KOPT-K1 (cell line): Measurements from ENCODE around the gene LRRC27.
"Not testable (repeated sequence)": the region's sequence is repeated elsewhere in the genome, so short reads cannot be mapped to it uniquely, and the experiment has no call there.

Experiments used
- H3K27ac ChIP-seq: fragments of 200-600 bp; sonication (generic); 2 replicates; pipeline ENCODE4 v1.5.1; 2016; ENCODE audit warnings: antibody characterized with exemption, mild to moderate bottlenecking, low read depth, low read length; ENCODE audit not compliant: poor library complexity, severe bottlenecking
- H3K36me3 ChIP-seq: fragments of 200-600 bp; sonication (generic); 2 replicates; pipeline ENCODE4 v1.5.1; 2017; ENCODE audit warnings: antibody characterized with exemption, mild to moderate bottlenecking, low read length, moderate library complexity; ENCODE audit not compliant: insufficient read depth
- H3K9me3 ChIP-seq: fragments of 200-600 bp; sonication (generic); 2 replicates; pipeline ENCODE4 v1.5.1; 2017; ENCODE audit warnings: antibody characterized with exemption, low read length, mild to moderate bottlenecking; ENCODE audit not compliant: insufficient read depth, poor library complexity, severe bottlenecking

The LRRC27 gene

DNA sequence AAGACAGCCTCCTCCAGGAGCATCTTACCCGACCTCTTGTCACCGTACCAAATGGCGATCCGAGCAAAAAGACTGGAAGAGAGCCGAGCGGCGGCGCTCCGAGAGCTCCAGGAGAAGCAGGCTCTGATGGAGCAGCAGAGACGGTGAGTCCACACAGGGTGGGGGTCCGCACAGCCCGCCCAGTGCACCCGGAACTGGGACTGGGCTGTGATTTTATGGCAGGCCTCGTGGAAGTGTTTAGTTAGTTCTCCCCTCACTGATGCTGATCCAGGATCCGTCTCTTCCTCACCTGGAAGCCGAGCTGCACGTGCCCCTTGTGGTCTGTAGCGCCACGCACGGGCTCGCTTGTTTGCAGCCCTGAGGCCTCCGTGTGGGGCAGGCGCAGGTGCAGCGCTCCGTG lies 19.6 kb downstream of the LRRC27 start:
- H3K27ac ChIP-seq, result no peak overlapping the region
- H3K9me3 ChIP-seq, result no peaks in the 10 kb centered on the region

DNA sequence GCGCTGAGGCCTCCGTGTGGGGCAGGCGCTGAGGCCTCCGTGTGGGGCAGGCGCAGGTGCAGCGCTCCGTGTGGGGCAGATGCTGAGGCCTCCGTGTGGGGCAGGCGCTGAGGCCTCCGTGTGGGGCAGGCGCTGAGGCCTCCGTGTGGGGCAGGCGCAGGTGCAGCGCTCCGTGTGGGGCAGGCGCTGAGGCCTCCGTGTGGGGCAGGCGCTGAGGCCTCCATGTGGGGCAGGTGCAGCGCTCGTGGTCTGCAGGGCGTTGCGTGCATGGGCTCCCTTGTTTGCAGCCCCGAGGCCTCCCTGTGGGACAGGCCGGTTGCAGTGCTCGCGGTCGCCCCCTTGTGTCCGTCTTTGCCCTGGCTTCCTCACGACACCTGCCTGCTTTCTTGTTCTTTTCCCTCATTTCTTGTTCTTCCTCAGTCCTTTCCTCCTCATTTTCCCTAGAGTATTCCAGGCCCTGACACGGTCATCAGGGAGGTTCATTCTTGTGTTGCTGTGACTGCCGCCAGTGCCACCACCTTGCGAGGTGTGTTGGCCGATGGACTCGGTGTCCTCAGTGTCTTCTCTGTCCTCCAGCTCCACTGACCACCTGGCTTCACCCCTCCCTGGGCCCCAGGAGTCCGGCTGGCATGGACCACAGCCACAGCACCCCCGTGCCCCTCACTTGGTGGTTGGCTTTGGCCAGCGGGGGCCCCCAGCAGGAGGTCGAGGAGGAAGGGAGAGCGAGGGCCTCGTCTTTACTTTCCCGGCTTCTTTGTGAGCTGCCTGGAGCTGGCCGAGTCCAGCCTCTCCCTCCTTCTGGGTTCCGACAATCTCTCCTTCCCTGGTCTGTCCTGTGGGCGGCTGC lies 20.7 kb downstream of the LRRC27 start:
- not testable (repeated sequence) for H3K27ac ChIP-seq, H3K9me3 ChIP-seq, H3K36me3 ChIP-seq

More for the DNA sequence above, 19.6 kb downstream of the LRRC27 start:
- H3K36me3 ChIP-seq, result no peaks in the 10 kb centered on the region

DNA sequence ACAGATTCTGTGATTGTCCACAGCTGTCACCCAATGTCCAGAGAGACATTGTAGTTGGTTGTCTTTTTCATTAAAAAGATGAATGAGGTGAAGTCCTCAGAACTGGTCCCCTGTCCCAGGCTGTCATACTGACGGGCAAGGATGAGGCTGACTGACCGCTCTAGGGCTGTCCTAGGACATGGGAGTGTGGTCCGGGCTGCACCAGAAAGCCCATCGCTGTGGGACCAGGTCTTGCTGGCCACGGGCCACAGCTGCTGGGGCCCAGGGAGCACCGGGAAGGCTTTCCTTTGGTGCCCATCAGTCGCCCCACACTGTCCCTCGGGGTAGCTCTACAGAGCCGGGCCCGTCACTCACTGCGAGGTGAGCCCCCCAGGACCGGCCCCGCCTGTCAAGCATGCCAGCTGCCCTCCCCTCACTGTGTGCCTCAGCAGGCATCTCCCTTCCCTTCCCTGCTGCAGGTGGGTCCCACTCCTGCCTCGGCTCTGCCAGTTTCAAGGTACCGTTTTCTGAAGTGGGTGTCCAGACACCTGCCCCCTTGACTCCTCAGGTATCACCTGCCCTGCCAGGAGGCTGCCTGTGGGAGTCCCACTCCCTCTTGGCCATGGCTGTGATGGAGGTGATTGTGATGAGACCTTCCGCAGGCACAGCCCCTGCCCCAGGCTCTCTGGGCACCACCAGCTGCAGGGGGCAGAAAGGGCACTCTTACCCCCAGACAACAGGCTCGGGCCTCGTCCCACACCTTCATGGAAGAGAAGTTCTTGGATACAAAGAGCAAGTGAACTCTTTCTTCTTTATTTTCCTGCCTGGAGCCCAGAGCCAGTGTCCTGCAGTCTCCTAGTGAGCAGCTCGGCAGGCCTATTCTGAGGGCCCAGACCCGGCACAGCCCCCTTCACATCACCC lies 21.7 kb downstream of the LRRC27 start:
- Histone ChIP-seq H3K27ac (no peak overlapping the region), H3K36me3 (no peaks in the 10 kb centered on the region), H3K9me3 (no peaks in the 10 kb centered on the region)

DNA sequence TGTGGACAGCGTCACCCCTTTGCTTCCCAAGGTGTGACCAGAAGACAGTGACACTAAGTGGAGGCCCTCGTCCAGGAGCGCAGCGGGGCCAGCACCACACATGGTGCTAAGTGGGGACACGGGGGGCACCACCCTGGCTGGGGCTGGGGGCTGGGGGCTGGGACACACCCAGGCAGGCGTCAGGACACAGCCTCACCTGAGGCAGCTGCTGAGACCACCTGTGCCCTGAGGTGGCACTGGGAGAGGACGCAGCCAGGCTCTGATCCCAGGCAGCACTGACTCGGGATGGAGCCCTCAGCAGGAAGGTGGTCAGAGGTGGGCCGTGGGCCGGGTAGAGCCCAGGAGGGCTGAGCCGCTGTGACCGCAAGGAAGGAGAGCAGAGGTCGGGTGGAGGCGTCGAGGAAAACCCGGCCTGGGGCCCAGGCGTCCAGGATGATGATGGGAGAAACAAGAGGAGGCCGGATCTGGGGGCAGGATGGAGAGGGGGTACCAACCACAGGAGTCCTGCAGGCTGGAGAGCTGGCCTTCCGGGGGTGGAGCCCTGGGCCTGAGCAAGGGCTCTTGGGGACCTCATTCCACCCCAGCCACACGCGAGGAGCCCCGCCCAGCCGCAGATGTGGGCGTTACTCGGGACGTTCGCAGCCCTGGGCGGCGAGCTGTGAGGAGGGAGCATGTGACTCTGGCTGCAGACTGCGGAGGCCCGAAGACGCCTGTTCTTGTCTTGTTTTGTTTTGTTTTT lies 22.5 kb downstream of the LRRC27 start:
- Histone ChIP-seq H3K9me3 (no peaks in the 10 kb centered on the region), H3K36me3 (no peaks in the 10 kb centered on the region), H3K27ac (no peak overlapping the region)

DNA sequence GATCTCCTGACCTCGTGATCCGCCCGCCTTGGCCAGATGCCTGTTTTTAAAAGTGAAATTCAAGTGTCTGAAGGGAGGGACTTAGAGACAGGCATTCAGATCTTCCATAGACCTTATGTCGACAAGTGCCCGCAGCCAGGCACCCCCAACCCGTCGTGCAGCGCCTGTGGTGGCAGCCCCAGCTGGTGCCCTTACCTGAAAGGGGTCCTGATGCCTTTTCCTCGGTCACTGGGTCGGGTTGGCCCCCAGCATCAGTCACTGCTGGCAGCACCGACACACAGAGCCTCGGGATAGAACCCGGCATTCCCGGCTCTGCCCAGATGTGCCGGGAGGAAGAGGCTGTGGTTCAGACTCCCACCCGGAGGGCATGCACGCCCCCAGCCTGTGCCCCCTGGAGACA lies 23.3 kb downstream of the LRRC27 start:
- Histone ChIP-seq H3K36me3 (no peaks in the 10 kb centered on the region), H3K9me3 (no peaks in the 10 kb centered on the region), H3K27ac (no peak overlapping the region)

DNA sequence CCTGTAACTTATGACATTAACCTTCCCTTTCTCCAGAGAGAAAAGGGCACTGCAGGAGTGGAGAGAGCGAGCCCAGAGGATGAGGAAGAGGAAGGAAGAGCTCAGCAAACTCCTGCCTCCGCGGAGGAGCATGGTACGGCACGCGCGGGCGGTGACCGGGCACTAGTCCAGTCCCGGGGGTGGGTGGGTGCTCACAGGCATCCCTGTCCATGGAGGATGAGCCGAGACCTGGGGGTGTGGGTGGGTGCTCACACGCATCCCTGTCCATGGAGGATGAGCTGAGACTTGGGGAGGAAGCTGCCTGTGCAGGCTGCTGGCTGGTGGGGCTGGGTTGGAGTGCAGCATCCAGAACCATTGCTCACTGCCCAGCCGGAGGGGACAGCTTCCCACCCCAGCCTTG lies 23.8 kb downstream of the LRRC27 start:
- no peaks in the 10 kb centered on the region for H3K36me3 ChIP-seq
- H3K9me3 ChIP-seq, result no peaks in the 10 kb centered on the region
- H3K27ac ChIP-seq, result no peak overlapping the region

DNA sequence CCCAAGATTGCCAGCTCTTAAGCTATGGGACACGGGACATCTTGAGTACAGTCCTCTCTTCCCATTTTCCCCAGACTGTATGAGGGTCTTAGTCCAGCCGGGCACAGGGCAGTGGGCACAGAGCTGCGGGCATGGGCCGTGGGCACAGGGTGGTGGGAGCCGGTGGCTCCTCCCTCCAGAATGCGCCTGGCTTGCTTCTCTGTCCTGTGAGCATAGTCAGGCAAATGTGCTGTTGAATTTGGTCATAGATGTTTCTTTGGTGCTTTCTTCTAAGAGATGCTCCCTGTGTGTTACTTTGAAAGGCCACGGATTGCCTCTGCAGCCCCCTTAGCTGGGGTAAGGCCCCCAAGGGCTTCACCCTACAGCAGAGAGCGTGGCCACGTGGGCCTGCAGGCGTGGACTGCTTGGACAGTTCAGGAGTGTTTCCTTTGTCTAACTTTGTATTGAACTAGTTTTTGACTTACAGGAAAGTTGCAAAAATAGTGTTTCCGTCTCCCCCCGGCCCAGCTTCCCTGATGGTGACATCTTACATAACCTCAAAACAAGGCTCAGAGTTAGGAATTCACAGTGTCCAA lies 24.7 kb downstream of the LRRC27 start:
- no peak overlapping the region for H3K27ac ChIP-seq
- H3K9me3 ChIP-seq, result no peaks in the 10 kb centered on the region
- no peaks in the 10 kb centered on the region for H3K36me3 ChIP-seq

DNA sequence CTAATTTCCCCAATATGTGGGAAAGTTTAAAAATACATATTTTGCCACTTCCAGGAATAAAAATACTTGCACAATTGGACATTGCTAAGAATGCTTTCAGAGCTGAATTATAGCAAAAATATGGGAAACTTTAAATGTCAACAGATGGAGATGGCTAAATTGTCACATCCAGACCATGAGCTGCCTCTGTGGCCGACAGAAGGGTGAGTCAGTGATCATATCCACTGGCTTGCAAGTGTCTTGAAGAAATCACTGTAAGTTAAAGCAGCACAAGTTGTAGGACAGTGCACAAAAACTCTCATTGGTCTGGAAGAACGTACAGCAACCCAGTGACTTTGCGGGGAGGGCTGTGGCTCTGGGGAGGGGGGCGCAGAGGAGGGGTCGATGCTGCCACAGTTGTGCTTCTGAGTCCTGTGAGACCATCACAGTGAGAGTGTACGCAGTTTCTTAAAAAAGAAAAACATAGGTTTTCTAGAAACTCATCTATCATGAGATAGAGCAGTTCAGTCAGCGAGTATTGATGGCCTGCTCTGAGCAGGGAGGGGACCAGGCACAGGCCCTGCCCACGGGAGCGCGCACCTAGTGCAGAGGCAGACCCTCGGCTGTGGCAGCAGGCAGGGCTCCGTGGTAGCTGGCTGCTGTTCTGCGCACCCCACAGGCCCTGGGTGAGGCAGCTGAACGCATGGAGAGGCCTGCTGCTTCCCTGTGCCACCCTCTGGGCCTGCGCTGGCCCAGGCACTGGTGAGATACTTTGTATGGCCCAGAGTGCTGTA lies 25.5 kb downstream of the LRRC27 start:
- Histone ChIP-seq H3K36me3 (no peaks in the 10 kb centered on the region), H3K9me3 (no peaks in the 10 kb centered on the region), H3K27ac (no peak overlapping the region)

DNA sequence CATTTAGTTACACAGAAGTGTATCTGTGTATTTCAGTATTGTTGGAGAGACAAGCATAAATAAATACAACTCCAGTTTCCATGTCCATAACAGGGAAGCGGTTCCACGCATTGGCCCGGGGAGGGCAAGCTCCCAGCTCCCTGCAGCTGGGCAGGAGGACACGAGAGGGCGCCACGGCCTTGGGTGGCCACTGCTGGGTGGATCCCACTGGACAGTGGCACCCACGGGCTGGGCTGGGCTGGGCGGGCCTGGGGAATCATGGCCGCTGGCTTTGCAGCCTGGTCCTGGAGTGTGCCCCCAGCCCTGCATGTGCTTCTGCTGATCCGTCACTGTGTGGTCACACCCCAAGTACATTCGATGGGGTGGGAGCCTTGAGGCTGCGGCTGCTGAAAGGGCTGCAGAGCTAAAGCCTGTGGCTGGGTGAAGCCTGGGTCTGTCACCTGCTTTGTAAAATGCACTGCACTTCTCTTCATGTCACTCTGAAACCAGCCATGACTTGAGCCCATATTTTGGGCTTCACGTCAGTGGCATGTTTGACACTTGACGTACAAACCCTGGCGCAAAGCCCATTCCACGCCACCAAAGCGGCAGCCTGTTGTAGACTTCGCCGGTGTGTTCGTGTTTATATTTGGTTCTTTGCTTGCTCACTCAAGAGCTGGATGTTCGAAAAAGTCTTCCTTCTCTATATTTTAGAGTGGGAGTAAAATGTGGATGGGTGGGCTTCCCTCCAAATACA lies 27.5 kb downstream of the LRRC27 start:
- Histone ChIP-seq H3K9me3 (peaks cover 5% of the 10 kb centered on the region), H3K36me3 (no peaks in the 10 kb centered on the region), H3K27ac (no peak overlapping the region)

DNA sequence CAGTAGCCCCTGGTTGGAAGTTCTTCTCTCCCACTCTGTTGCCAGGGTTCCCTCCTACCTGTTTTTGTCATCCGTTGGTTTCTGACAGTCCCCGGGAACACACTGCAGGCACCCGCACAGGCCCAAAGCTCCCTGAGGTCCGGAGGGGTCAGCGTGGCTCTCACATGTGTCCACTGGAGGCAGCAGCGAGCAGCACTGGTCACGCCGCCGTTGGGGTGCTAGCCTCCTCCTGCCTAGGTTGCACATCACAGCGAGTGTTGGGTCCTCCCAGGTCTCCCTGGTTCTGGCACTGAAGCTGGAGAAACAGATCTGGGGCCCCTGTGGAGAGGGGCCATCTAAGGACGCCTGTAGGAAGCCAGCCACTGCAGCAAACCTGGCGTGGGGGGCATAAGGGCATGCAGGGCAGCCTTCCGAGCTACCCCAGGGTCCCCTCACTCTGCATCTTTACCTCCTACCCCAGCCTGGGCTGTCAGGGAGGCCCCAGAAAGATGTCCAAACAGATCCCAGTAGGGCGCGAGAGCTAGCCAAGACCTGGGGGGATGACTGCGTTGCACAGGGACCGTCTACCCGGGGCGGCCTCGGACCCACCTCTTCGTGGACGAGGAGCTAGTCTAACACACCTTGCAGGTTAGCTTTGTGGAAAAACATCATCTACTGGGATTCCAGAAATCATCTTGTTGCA lies 28.9 kb downstream of the LRRC27 start:
- H3K27ac ChIP-seq, result no peak overlapping the region
- H3K36me3 ChIP-seq, result no peaks in the 10 kb centered on the region
- peaks cover 5% of the 10 kb centered on the region for H3K9me3 ChIP-seq

DNA sequence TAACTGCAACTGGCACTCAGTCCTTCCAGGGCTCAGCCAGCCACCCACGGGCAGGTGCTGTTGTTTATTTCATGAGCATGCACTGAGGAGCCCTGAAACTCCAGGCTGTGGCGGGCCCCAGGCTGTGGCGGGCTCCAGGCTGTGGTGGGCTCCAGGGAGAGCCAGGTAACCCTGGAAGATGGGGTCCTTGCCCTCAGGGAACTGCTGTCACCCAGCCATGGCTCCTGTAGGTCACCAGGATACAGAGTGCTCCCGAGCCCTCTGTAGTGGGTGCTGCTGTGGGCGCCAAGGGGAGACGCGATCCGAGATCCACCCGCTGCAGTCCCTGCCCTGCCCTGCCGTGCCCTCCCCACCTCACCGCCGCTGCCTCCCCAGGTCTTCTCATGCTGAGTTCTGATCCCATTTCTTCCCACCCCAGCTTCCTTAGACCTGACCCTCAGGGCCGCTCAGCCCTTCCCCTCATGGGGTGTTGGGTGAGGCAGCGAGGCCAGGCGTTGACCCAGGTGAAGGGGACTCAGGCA lies 29.6 kb downstream of the LRRC27 start:
- Histone ChIP-seq H3K27ac (no peak overlapping the region), H3K9me3 (peaks cover 5% of the 10 kb centered on the region), H3K36me3 (no peaks in the 10 kb centered on the region)

DNA sequence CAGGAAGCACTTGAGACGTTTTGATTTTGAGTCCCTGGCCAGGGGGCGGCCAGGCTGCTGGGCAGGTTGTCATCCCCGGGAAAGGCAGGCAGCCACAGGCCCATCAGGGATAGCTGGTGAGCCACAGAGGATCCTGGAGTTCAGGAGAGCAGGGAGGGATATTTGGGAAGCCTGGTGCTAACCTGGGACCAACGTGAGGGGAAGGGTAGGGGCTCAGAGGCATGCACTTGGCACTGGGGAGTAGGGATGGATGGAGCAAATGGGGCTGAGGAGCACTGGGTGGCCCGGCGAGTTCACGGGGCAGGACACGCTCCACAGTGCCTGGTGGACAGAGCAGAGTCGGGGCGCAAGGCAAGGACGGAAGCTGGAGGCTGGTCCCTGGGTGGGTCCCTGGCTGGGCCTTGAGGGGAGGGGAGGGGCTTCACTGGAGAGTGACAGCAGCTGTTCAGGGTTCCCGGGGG lies 30.2 kb downstream of the LRRC27 start:
- no peaks in the 10 kb centered on the region for H3K36me3 ChIP-seq
- no peak overlapping the region for H3K27ac ChIP-seq
- peaks cover 5% of the 10 kb centered on the region for H3K9me3 ChIP-seq

DNA sequence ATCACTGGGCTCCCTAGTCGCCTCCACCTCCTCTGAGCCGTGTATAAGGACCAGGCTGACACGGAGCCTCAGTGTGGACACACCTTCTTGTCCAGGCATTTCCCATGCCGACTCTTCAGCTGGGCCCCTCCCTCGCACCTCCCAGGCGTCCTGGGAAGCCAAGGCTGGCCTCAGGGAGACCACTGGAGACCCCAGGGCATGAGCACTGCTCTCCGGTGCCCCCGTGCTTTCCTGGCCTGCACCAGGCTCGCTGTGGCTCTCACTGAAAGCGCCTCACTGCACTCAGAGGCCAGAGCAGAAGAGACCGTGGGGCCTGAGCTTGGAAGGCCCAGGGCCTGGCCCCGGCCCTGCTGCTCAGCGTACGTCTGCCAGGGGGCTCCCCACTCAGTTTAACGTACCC lies 31.4 kb downstream of the LRRC27 start:
- Histone ChIP-seq H3K36me3 (no peaks in the 10 kb centered on the region), H3K27ac (no peak overlapping the region), H3K9me3 (peaks cover 5% of the 10 kb centered on the region)
